Activated T-cell treated with anti-CD3 and anti-CD28 coated beads, Interleukin-2, amount 50 U/mL, for 24 hours (primary cell): ENCODE results near the gene SMARCA4.

Experiments
- DNase-seq: peaks from one replicate; pipeline ENCODE4 v3.0.0-alpha.2; 2020
- H3K27ac Mint-ChIP-seq: 2 replicates; pipeline ENCODE4 v1.8.0; 2020; ENCODE audit warnings: mild to moderate bottlenecking, mixed read lengths
- H3K27me3 Mint-ChIP-seq: 2 replicates; pipeline ENCODE4 v1.8.0; 2020; ENCODE audit warnings: mixed read lengths
- H3K36me3 Mint-ChIP-seq: 2 replicates; pipeline ENCODE4 v1.8.0; 2020; ENCODE audit warnings: low read depth, mixed read lengths
- H3K4me1 Mint-ChIP-seq: 2 replicates; pipeline ENCODE4 v1.8.0; 2020; ENCODE audit warnings: low read depth, mixed read lengths
- H3K4me3 Mint-ChIP-seq: 2 replicates; pipeline ENCODE4 v1.8.0; 2020; ENCODE audit warnings: mild to moderate bottlenecking, moderate library complexity, mixed read lengths
- H3K9me3 Mint-ChIP-seq: 2 replicates; pipeline ENCODE4 v1.8.0; 2020; ENCODE audit warnings: mixed read lengths

Gene SMARCA4

DNA sequence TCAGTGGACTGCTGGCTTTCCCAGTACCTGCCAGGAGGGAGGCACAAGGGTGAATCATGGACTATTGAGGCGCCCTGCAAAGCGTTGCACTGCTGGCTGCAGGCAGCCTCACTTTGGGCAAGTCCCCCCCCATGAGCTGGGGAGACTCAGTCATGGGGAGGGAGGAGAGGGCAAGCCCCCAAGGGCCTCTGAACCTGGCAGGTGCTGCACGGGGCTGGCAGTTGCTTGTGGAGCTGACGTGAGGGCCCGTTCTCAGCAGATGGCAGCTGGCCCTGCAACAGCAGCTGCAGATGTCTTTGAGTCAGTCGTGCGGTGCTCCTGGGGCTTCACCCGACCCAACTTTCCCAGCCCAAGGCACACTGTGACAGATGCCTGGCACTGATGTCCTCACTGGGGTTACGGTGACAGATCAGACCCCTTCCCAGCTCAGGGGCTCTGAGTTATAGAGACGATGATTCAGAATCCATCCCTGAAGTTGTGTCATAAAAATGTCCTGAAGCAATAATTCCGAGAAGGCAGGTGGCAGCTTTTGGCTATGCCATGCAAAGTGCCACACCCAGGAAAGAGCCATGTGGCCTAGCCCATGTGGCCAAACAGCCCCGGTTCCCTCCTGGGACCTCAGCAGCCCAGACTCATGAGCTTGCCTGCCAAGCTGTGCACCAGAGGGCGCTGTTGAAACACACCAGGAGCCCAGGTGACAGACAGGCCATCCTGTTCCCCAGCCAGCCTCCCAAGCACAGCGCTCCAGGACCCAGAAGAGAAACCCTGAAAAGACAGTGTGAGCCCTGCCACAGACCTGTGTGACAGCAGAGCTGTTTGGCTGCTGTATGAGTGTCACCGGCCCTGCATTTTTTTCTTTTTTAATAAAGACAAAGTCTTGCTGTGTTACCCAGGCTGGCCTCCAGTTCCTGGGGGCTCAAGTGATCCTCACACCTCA lies 74.9 kb downstream of the SMARCA4 start:
- peak overlapping the region; percentile 48 for H3K27ac Mint-ChIP-seq
- peaks cover 11% of the 10 kb centered on the region for H3K4me1 Mint-ChIP-seq
- H3K9me3 Mint-ChIP-seq, result no peaks in the 10 kb centered on the region
- H3K36me3 Mint-ChIP-seq, result peaks cover 85% of the 10 kb centered on the region
- no peaks in the 10 kb centered on the region for H3K27me3 Mint-ChIP-seq
- peak; percentile 88 for DNase-seq
- no peak overlapping the region for H3K4me3 Mint-ChIP-seq

- Mint-ChIP-seq H3K4me3 (no peak overlapping the region), H3K9me3 (no peaks in the 10 kb centered on the region), H3K27ac (no peak overlapping the region), H3K27me3 (no peaks in the 10 kb centered on the region), H3K4me1 (peaks cover 9% of the 10 kb centered on the region), H3K36me3 (peaks cover 86% of the 10 kb centered on the region)
- DNase-seq, result no peak
Observed at GRCh38 chr19:11038511-11038910, 77.7 kb downstream of the SMARCA4 start.

DNA sequence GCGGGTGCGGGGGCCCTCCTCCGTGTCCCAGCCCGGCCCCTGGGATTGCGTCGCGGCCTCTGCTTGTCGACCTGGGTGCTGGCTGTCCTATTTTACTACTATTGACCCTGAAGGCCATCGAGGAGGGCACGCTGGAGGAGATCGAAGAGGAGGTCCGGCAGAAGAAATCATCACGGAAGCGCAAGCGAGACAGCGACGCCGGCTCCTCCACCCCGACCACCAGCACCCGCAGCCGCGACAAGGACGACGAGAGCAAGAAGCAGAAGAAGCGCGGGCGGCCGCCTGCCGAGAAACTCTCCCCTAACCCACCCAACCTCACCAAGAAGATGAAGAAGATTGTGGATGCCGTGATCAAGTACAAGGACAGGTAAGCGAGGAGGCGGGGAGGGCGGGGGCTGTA lies 80.4 kb downstream of the SMARCA4 start:
- no peaks in the 10 kb centered on the region for H3K9me3 Mint-ChIP-seq
- peaks cover 80% of the 10 kb centered on the region for H3K36me3 Mint-ChIP-seq
- no peaks in the 10 kb centered on the region for H3K27me3 Mint-ChIP-seq
- no peaks in the 10 kb centered on the region for H3K4me1 Mint-ChIP-seq
- DNase-seq, result no peak
- H3K27ac Mint-ChIP-seq, result no peak overlapping the region
- no peak overlapping the region for H3K4me3 Mint-ChIP-seq

GRCh38 chr19:11041966-11042627 lies 81.3 kb downstream of the SMARCA4 start:
- DNase-seq, result no peak
- peaks cover 80% of the 10 kb centered on the region for H3K36me3 Mint-ChIP-seq
- no peaks in the 10 kb centered on the region for H3K9me3 Mint-ChIP-seq
- peak overlapping the region; percentile 2 for H3K27ac Mint-ChIP-seq
- no peak overlapping the region for H3K4me3 Mint-ChIP-seq
- no peaks in the 10 kb centered on the region for H3K27me3 Mint-ChIP-seq
- peaks cover 3% of the 10 kb centered on the region for H3K4me1 Mint-ChIP-seq

DNA sequence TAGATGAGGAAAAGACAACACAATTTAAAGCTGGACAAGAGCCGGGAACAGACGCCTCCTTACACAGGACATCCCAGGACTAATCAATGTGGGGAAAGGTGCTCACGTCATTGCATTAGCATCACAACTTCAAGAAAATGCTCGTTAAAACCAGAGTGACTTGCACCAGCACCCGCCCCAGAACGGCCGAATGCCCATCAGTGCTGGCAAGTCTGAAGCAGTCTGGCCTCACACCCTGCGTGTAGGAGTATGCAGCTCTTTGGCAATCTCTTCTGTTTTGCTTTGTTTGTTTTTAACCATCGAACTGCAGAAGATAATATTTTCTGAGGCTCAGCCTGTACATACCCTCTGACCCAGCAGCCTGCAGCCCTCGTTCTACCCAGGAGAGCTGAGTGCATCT lies 83.6 kb downstream of the SMARCA4 start:
- DNase-seq, result no peak
- Mint-ChIP-seq H3K4me1 (peaks cover 21% of the 10 kb centered on the region), H3K27me3 (no peaks in the 10 kb centered on the region), H3K4me3 (no peak overlapping the region), H3K36me3 (peaks cover 81% of the 10 kb centered on the region), H3K9me3 (no peaks in the 10 kb centered on the region), H3K27ac (no peak overlapping the region)

DNA sequence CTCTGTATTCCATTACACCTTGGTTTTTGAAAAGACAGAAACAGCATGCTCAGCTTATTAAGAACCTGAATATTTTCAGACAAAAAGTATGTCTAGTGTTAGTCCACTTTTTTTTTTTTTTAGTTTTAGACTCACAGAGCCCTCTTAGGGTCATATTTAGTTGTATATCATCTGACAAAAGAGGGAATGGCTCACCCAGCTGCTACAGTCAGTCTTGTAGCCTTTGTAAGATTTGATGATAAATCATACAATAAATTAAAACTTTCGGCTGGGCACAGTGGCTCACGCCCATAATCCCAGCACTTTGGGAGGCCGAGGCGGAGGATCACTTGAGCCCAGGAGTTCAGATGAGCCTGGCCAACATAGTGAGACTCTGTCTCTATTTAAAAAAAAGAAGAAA lies 84.7 kb downstream of the SMARCA4 start:
- H3K4me3 Mint-ChIP-seq, result no peak overlapping the region

DNA sequence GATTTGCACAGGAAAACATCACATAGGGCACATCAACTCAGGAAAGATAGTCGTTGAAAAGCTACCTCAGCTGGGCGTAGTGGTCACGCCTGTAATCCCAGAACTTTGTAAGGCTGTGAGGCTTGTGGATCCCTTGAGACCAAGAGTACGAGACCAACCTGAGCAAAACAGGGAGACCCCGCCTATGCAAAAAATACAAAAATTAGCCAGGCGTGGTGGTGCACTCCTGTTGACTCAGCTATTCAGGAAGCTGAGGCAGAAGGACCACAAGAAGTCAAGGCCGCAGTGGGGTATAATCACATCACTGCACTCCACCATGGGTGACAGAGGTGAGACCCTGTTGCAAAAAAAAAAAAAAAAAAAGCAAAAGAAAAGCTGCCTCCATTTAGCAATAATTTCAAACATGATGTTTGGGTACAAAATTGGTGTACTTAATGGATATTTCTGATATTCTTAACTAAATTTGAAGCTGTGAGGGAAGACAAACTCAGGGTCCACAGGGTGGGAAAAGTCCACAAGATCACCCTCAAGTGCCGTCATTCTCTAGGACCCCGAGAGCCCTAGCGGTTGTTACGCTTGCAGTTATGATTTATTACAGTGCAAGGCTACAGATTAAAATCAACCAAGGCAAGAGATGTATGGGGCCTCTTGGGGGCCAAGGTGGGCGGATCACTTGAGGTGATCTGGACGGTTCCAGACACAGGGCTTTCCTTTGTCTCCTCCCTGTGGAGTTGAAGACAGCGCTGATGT lies 86.0 kb downstream of the SMARCA4 start:
- Mint-ChIP-seq H3K9me3 (no peaks in the 10 kb centered on the region), H3K27ac (peak overlapping the region; percentile 55), H3K4me3 (no peak overlapping the region), H3K4me1 (peaks cover 36% of the 10 kb centered on the region), H3K27me3 (no peaks in the 10 kb centered on the region), H3K36me3 (peaks cover 78% of the 10 kb centered on the region)
- DNase-seq, result no peak

More for the DNA sequence above, 84.7 kb downstream of the SMARCA4 start:
- no peaks in the 10 kb centered on the region for H3K27me3 Mint-ChIP-seq
- peaks cover 32% of the 10 kb centered on the region for H3K4me1 Mint-ChIP-seq
- H3K36me3 Mint-ChIP-seq, result peaks cover 86% of the 10 kb centered on the region
- H3K27ac Mint-ChIP-seq, result no peak overlapping the region
- no peak for DNase-seq
- no peaks in the 10 kb centered on the region for H3K9me3 Mint-ChIP-seq

DNA sequence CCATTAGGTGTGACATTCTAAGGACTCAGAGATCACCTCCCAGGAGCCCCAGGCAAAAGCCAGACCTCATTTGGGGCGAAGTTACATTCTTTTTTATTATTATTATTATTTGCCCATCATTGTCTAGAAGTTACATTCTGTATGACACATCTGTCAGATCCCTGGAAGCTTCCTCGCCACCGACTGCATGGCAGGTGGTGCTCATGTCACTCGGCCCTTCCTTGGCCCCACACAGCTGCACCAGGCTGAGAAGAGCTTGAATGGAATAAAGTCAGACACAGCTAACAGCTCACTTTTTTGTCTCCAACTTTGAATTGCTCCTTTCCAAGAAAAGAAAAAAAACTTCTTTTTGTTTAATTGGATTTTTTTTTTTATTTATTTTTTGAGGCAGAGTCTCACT lies 87.0 kb downstream of the SMARCA4 start:
- no peak for DNase-seq
- Mint-ChIP-seq H3K4me3 (no peak overlapping the region), H3K27ac (peak overlapping the region; percentile 78), H3K36me3 (peaks cover 73% of the 10 kb centered on the region), H3K27me3 (no peaks in the 10 kb centered on the region), H3K9me3 (no peaks in the 10 kb centered on the region), H3K4me1 (peaks cover 38% of the 10 kb centered on the region)

GRCh38 chr19:11050323-11051114 lies 89.7 kb downstream of the SMARCA4 start:
- no peaks in the 10 kb centered on the region for H3K27me3 Mint-ChIP-seq
- no peak overlapping the region for H3K4me3 Mint-ChIP-seq
- peaks cover 72% of the 10 kb centered on the region for H3K36me3 Mint-ChIP-seq
- no peaks in the 10 kb centered on the region for H3K9me3 Mint-ChIP-seq
- H3K27ac Mint-ChIP-seq, result peak overlapping the region; percentile 91
- no peak for DNase-seq
- H3K4me1 Mint-ChIP-seq, result peaks cover 38% of the 10 kb centered on the region

- Mint-ChIP-seq H3K4me1 (peaks cover 23% of the 10 kb centered on the region), H3K36me3 (peaks cover 71% of the 10 kb centered on the region), H3K4me3 (no peak overlapping the region), H3K27ac (no peak overlapping the region), H3K9me3 (no peaks in the 10 kb centered on the region), H3K27me3 (no peaks in the 10 kb centered on the region)
- DNase-seq, result no peak
Observed at GRCh38 chr19:11053817-11054195, 93.0 kb downstream of the SMARCA4 start.

GRCh38 chr19:11054200-11054599 lies 93.4 kb downstream of the SMARCA4 start:
- Mint-ChIP-seq H3K36me3 (peaks cover 71% of the 10 kb centered on the region), H3K27ac (no peak overlapping the region), H3K9me3 (no peaks in the 10 kb centered on the region), H3K4me3 (no peak overlapping the region), H3K27me3 (no peaks in the 10 kb centered on the region), H3K4me1 (peaks cover 19% of the 10 kb centered on the region)
- DNase-seq, result no peak

- H3K9me3 Mint-ChIP-seq, result no peaks in the 10 kb centered on the region
- no peak for DNase-seq
- no peaks in the 10 kb centered on the region for H3K27me3 Mint-ChIP-seq
- no peak overlapping the region for H3K27ac Mint-ChIP-seq
- H3K4me1 Mint-ChIP-seq, result peaks cover 15% of the 10 kb centered on the region
- no peak overlapping the region for H3K4me3 Mint-ChIP-seq
- peaks cover 70% of the 10 kb centered on the region for H3K36me3 Mint-ChIP-seq
Observed at GRCh38 chr19:11054628-11055027, 93.8 kb downstream of the SMARCA4 start.

- no peak for DNase-seq
- no peak overlapping the region for H3K27ac Mint-ChIP-seq
- no peaks in the 10 kb centered on the region for H3K27me3 Mint-ChIP-seq
- H3K4me3 Mint-ChIP-seq, result no peak overlapping the region
- no peaks in the 10 kb centered on the region for H3K9me3 Mint-ChIP-seq
- H3K36me3 Mint-ChIP-seq, result peaks cover 84% of the 10 kb centered on the region
- no peaks in the 10 kb centered on the region for H3K4me1 Mint-ChIP-seq
Observed at GRCh38 chr19:11058246-11059030, 97.6 kb downstream of the SMARCA4 start.
